GM12892 (cell line): ENCODE data around the gene KIF3A.

ENCODE experiments used
- DNase-seq: peaks from one replicate; pipeline ENCODE4 v3.0.0; 2011; ENCODE audit not compliant: insufficient read length
- FAIRE-seq: peaks from 2 replicates; lab custom pipeline; 2011; peaks lifted over from hg19 to GRCh38; lab: Jason Lieb, UNC
- POLR2A ChIP-seq: IDR thresholded peaks from 2 replicates; pipeline ENCODE4 v1.6.1; 2011; ENCODE audit warnings: low read depth, low read length, control low read depth
- POLR2AphosphoS5 ChIP-seq: IDR thresholded peaks from 2 replicates; pipeline ENCODE4 v1.6.1; 2011; ENCODE audit warnings: low read depth, low read length, control low read depth
- TAF1 ChIP-seq: IDR thresholded peaks from 2 replicates; pipeline ENCODE4 v1.6.1; 2011; ENCODE audit warnings: low read depth, mild to moderate bottlenecking, control low read depth, low read length, borderline replicate concordance

KIF3A gene

GRCh38 chr5:132767150-132767549 is 29.8 kb upstream of the KIF3A start:
- FAIRE-seq (no peak), DNase-seq (no peak)
- TF ChIP-seq TAF1 (no peak), POLR2AphosphoS5 (no peak), POLR2A (no peak)

GRCh38 chr5:132766806-132767055 is 29.4 kb upstream of the KIF3A start:
- no peak for DNase-seq
- no peak for FAIRE-seq
- TF ChIP-seq POLR2AphosphoS5 (no peak), TAF1 (no peak), POLR2A (no peak)

- TF ChIP-seq POLR2A = no peak
- TF ChIP-seq TAF1 = no peak
- no peak for TF ChIP-seq POLR2AphosphoS5
- no peak for FAIRE-seq
- DNase-seq = no peak
Measured at GRCh38 chr5:132766020-132766805, 28.9 kb upstream of the KIF3A start.

- no peak for FAIRE-seq
- no peak for DNase-seq
Measured at GRCh38 chr5:132765311-132766019, 28.1 kb upstream of the KIF3A start.

GRCh38 chr5:132764671-132765238 is 27.4 kb upstream of the KIF3A start:
- DNase-seq = no peak
- no peak for FAIRE-seq
- TF ChIP-seq TAF1 = no peak

More at GRCh38 chr5:132765311-132766019, 28.1 kb upstream of the KIF3A start:
- TF ChIP-seq POLR2A (no peak), TAF1 (no peak), POLR2AphosphoS5 (no peak)

GRCh38 chr5:132764051-132764450 is 26.7 kb upstream of the KIF3A start:
- FAIRE-seq = no peak
- TF ChIP-seq POLR2A = no peak
- TF ChIP-seq TAF1 = no peak
- no peak for TF ChIP-seq POLR2AphosphoS5
- DNase-seq = no peak

- DNase-seq = no peak
- FAIRE-seq = no peak
- TF ChIP-seq TAF1 = no peak
- no peak for TF ChIP-seq POLR2AphosphoS5
- TF ChIP-seq POLR2A = no peak
Measured at GRCh38 chr5:132763181-132764036, 26.1 kb upstream of the KIF3A start.

- FAIRE-seq (no peak), DNase-seq (no peak)
- TF ChIP-seq TAF1 (no peak), POLR2A (no peak), POLR2AphosphoS5 (no peak)
Measured at GRCh38 chr5:132762246-132763000, 25.1 kb upstream of the KIF3A start.

- no peak for FAIRE-seq
- TF ChIP-seq TAF1 (no peak), POLR2AphosphoS5 (no peak), POLR2A (no peak)
- DNase-seq = no peak
Measured at GRCh38 chr5:132761321-132762240, 24.2 kb upstream of the KIF3A start.

- no peak for TF ChIP-seq POLR2AphosphoS5
- TF ChIP-seq TAF1 = no peak
- TF ChIP-seq POLR2A = no peak
- FAIRE-seq (no peak), DNase-seq (no peak)
Measured at GRCh38 chr5:132760601-132761317, 23.4 kb upstream of the KIF3A start.
